SU-DHL-6 (cell line): Measurements from ENCODE around the gene CST9L.
"Not testable (repeated sequence)": the region's sequence is repeated elsewhere in the genome, so short reads cannot be mapped to it uniquely, and the experiment has no call there.

Experiments used
- H2AFZ ChIP-seq: fragments of 200-600 bp; sonication (generic); 2 replicates; pipeline ENCODE4 v1.6.1; 2014; ENCODE audit warnings: low read depth, mild to moderate bottlenecking, moderate library complexity, mixed read lengths, antibody characterized with exemption, low read length; ENCODE audit not compliant: severe bottlenecking
- H3F3A ChIP-seq: fragments of 200-600 bp; shearing (Covaris generic); 2 replicates; pipeline ENCODE4 v1.6.0; 2016; ENCODE audit warnings: antibody characterized with exemption, mild to moderate bottlenecking; ENCODE audit not compliant: insufficient read depth
- H3K27ac ChIP-seq: fragments of 200-600 bp; sonication (generic); 2 replicates; pipeline ENCODE4 v1.5.1; 2016; ENCODE audit warnings: low read depth, mild to moderate bottlenecking, low read length, moderate library complexity, mixed read lengths
- H3K27me3 ChIP-seq: fragments of 200-600 bp; sonication (generic), shearing (Covaris generic); 2 replicates; pipeline ENCODE4 v1.6.0; 2014; ENCODE audit warnings: mild to moderate bottlenecking, low read length
- H3K36me3 ChIP-seq: fragments of 200-600 bp; sonication (generic); 2 replicates; pipeline ENCODE4 v1.6.1; 2014; ENCODE audit warnings: mild to moderate bottlenecking, low read length, mixed read lengths
- H3K4me2 ChIP-seq: fragments of 300-600, 200-600 bp; shearing (Covaris generic), sonication (generic); 2 replicates; pipeline ENCODE4 v1.6.0; 2014; ENCODE audit warnings: low read length, low read depth, mild to moderate bottlenecking; ENCODE audit not compliant: poor library complexity, severe bottlenecking
- H3K4me3 ChIP-seq: fragments of 200-600 bp; sonication (generic); 2 replicates; pipeline ENCODE4 v1.5.1; 2014; ENCODE audit warnings: antibody characterized with exemption, low read length, mild to moderate bottlenecking, mixed read lengths; ENCODE audit not compliant: insufficient read depth, poor library complexity, severe bottlenecking
- H3K79me2 ChIP-seq: fragments of 200-600 bp; sonication (generic); 2 replicates; pipeline ENCODE4 v1.6.1; 2014; ENCODE audit warnings: mild to moderate bottlenecking, low read length, moderate library complexity; ENCODE audit not compliant: insufficient read depth
- H3K9ac ChIP-seq: fragments of 200-600 bp; sonication (generic); 2 replicates; pipeline ENCODE4 v1.7.0; 2014; ENCODE audit warnings: mild to moderate bottlenecking, low read length
- H3K9me2 ChIP-seq: fragments of 200-600 bp; sonication (generic); replicated peaks from 2 replicates; pipeline ENCODE4 v1.6.1; 2014; ENCODE audit warnings: low read length; ENCODE audit not compliant: insufficient read depth
- H3K9me3 ChIP-seq: fragments of 200-600 bp; sonication (generic); 2 replicates; pipeline ENCODE4 v1.6.1; 2014; ENCODE audit warnings: low read length, mixed read lengths; ENCODE audit not compliant: insufficient read depth
- H4K20me1 ChIP-seq: fragments of 200-600 bp; sonication (generic); 2 replicates; pipeline ENCODE4 v1.6.1; 2014; ENCODE audit warnings: low read depth, mild to moderate bottlenecking, antibody characterized with exemption, low read length, moderate library complexity, mixed read lengths
- EZH2phosphoT487 ChIP-seq: fragments of 200-600 bp; sonication (generic), shearing (Covaris generic); conservative IDR thresholded peaks from 2 replicates; pipeline ENCODE4 v1.6.1; 2018; ENCODE audit warnings: mild to moderate bottlenecking, antibody characterized with exemption, low read length, moderate library complexity, mixed read lengths
- TF ChIP-seq, protein P1 (sequence below): fragments of 200-600 bp; sonication (generic); IDR thresholded peaks from one replicate; pipeline ENCODE4 v1.5.1; 2017; ENCODE audit warnings: antibody characterized with exemption, mild to moderate bottlenecking, low read length, moderate library complexity; ENCODE audit not compliant: insufficient read depth, poor library complexity, severe bottlenecking

The CST9L gene

DNA sequence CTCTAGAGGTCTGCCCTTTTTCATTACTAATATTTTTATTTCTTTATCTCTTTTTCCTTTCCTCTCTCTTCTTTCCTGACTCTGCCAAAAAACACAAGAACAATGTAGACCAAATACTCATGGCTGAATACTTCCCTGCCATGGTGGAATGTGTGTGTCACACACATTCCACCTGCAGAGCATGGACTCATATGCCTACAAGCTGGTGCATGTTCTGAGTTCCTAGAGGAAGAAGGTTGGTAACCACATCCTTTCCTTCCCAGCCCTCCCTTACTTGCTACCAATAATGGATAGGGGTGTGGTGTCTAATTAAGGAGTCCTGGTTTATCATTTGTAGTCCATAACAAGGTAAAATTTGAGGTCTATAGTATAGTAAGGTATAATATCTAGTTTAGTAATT, 15.2 kb upstream of the CST9L start:
- Histone ChIP-seq H3K27ac (no peak overlapping the region), H3K36me3 (no peaks in the 10 kb centered on the region), H3K27me3 (no peaks in the 10 kb centered on the region), H3K9ac (no peak overlapping the region), H3F3A (no peaks in the 10 kb centered on the region), H3K79me2 (no peaks in the 10 kb centered on the region), H2AFZ (no peak overlapping the region), H3K4me3 (no peak overlapping the region), H3K4me2 (no peak overlapping the region), H3K9me3 (no peaks in the 10 kb centered on the region), H4K20me1 (no peaks in the 10 kb centered on the region), H3K9me2 (no peaks in the 10 kb centered on the region)
- no peak for TF ChIP-seq EZH2phosphoT487
- TF ChIP-seq, protein P1, sequence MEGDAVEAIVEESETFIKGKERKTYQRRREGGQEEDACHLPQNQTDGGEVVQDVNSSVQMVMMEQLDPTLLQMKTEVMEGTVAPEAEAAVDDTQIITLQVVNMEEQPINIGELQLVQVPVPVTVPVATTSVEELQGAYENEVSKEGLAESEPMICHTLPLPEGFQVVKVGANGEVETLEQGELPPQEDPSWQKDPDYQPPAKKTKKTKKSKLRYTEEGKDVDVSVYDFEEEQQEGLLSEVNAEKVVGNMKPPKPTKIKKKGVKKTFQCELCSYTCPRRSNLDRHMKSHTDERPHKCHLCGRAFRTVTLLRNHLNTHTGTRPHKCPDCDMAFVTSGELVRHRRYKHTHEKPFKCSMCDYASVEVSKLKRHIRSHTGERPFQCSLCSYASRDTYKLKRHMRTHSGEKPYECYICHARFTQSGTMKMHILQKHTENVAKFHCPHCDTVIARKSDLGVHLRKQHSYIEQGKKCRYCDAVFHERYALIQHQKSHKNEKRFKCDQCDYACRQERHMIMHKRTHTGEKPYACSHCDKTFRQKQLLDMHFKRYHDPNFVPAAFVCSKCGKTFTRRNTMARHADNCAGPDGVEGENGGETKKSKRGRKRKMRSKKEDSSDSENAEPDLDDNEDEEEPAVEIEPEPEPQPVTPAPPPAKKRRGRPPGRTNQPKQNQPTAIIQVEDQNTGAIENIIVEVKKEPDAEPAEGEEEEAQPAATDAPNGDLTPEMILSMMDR = no peak

- Histone ChIP-seq H3K79me2 (no peaks in the 10 kb centered on the region), H2AFZ (no peak overlapping the region), H3K27ac (no peak overlapping the region), H3K9me3 (no peaks in the 10 kb centered on the region), H3K9ac (no peak overlapping the region), H4K20me1 (no peaks in the 10 kb centered on the region), H3K36me3 (no peaks in the 10 kb centered on the region), H3K27me3 (no peaks in the 10 kb centered on the region), H3F3A (no peaks in the 10 kb centered on the region), H3K4me3 (no peak overlapping the region), H3K4me2 (no peak overlapping the region), H3K9me2 (no peaks in the 10 kb centered on the region)
- TF ChIP-seq, protein P1 = no peak
- no peak for TF ChIP-seq EZH2phosphoT487
These were observed 14.0 kb upstream of the CST9L start for GRCh38 chr20:23582293-23582692.

- not testable (repeated sequence) for H2AFZ ChIP-seq, H3K4me3 ChIP-seq, H3K9ac ChIP-seq, H3K9me2 ChIP-seq, H3K4me2 ChIP-seq, H4K20me1 ChIP-seq, H3K27ac ChIP-seq, H3K79me2 ChIP-seq, H3F3A ChIP-seq, H3K27me3 ChIP-seq, H3K36me3 ChIP-seq, H3K9me3 ChIP-seq
These were observed 13.5 kb upstream of the CST9L start for GRCh38 chr20:23581833-23582232.

- no peaks in the 10 kb centered on the region for H3K9me3 ChIP-seq
- no peaks in the 10 kb centered on the region for H3K9me2 ChIP-seq
- TF ChIP-seq, protein P1 = no peak
- TF ChIP-seq EZH2phosphoT487 = no peak
- H3K27ac ChIP-seq = no peak overlapping the region
- no peak overlapping the region for H3K9ac ChIP-seq
- H3K27me3 ChIP-seq = no peaks in the 10 kb centered on the region
- H4K20me1 ChIP-seq = no peaks in the 10 kb centered on the region
- H3F3A ChIP-seq = no peaks in the 10 kb centered on the region
- H3K79me2 ChIP-seq = no peaks in the 10 kb centered on the region
- H3K4me2 ChIP-seq = no peak overlapping the region
- H3K36me3 ChIP-seq = no peaks in the 10 kb centered on the region
- no peak overlapping the region for H2AFZ ChIP-seq
- no peak overlapping the region for H3K4me3 ChIP-seq
These were observed 6.7 kb upstream of the CST9L start for GRCh38 chr20:23574977-23575376.
